HepG2 (cell line): Measurements from ENCODE around the gene SLIRP. TPM values are rescaled to one million over a fixed set of nuclear protein-coding genes. Genes with fewer than 3 reads are reported as not detected.

Experiments used
- CENPT ChIP-seq: sonication (generic); formaldehyde crosslinking; IDR thresholded peaks from 2 replicates; pipeline ENCODE4 v1.8.0; 2022; ENCODE audit warnings: low read depth, mild to moderate bottlenecking, moderate library complexity, missing genetic modification reagents
- FOSL2 ChIP-seq: sonication (generic); formaldehyde crosslinking; IDR thresholded peaks from 2 replicates; pipeline ENCODE4 v1.4.0; 2020; ENCODE audit warnings: missing genetic modification reagents
- FOXK1 ChIP-seq: sonication (generic); formaldehyde crosslinking; IDR thresholded peaks from 2 replicates; pipeline ENCODE4 v1.4.0; 2020; ENCODE audit warnings: low read depth, missing genetic modification reagents, borderline replicate concordance
- IKZF1 ChIP-seq: fragments of 450-650 bp; IDR thresholded peaks from 2 replicates; pipeline ENCODE4 v1.7.1; 2016
- PAF1 ChIP-seq: IDR thresholded peaks from 2 replicates; pipeline ENCODE4 v1.6.1; 2016; ENCODE audit warnings: missing genetic modification reagents, missing compliant biosample characterization
- PITX1 ChIP-seq: sonication (generic); formaldehyde crosslinking; IDR thresholded peaks from 2 replicates; pipeline ENCODE4 v1.5.1; 2020; ENCODE audit warnings: mild to moderate bottlenecking, missing genetic modification reagents
- RBFOX2 ChIP-seq: fragments of 200-400 bp; formaldehyde crosslinking; IDR thresholded peaks from 2 replicates; pipeline ENCODE4 v1.6.1; 2017; ENCODE audit warnings: low read depth, mild to moderate bottlenecking, low read length
- RFX3 ChIP-seq: IDR thresholded peaks from 2 replicates; pipeline ENCODE4 v1.6.1; 2016; ENCODE audit warnings: missing biosample characterization, missing genetic modification reagents
- ZNF12 ChIP-seq: sonication (generic); formaldehyde crosslinking; IDR thresholded peaks from 2 replicates; pipeline ENCODE4 v1.5.0; 2020; ENCODE audit warnings: missing genetic modification reagents
- ZNF383 ChIP-seq: sonication (generic); formaldehyde crosslinking; IDR thresholded peaks from 2 replicates; pipeline ENCODE4 v1.4.0; 2020; ENCODE audit warnings: missing genetic modification reagents, mild to moderate bottlenecking, borderline replicate concordance
- ZNF44 ChIP-seq: sonication (generic); formaldehyde crosslinking; IDR thresholded peaks from 2 replicates; pipeline ENCODE4 v1.5.1; 2020; ENCODE audit warnings: mild to moderate bottlenecking, missing genetic modification reagents
- ZNF574 ChIP-seq: sonication (generic); formaldehyde crosslinking; IDR thresholded peaks from 2 replicates; pipeline ENCODE4 v1.4.0; 2020; ENCODE audit warnings: missing genetic modification reagents
- ZNF841 ChIP-seq: sonication (generic); formaldehyde crosslinking; IDR thresholded peaks from 2 replicates; pipeline ENCODE4 v1.8.1; 2023; ENCODE audit warnings: missing genetic modification reagents, borderline replicate concordance
- polyA plus RNA-seq, 8 experiments: library from polyadenylated mRNA; depleted of rRNA in 3 of 8; stranded (reverse) in 7 of 8; unstranded in 1 of 8; fragments of >200 nt; fragmentation: Illumina TruSeq in 4 of 8; extraction: Trizol in 4 of 8; gene quantifications; 2 replicates each; pipeline versions ENCODE4 v1.2.1 to v1.2.3, GENCODE V29; 2011 to 2016; ENCODE audit warnings: low read depth in 4 of 8, missing spikeins in 1 of 8, mixed read lengths in 1 of 8; ENCODE audit not compliant: insufficient read depth in 1 of 8
- total RNA-seq, 5 experiments: library from RNA; depleted of rRNA; stranded (reverse); fragments of >200 nt; fragmentation: Illumina TruSeq; extraction: Trizol; gene quantifications; 2 replicates each; pipeline ENCODE4 v1.2.3, GENCODE V29; 2016; ENCODE audit warnings: low read depth in 1 of 5
- TF ChIP-seq, protein P1 (sequence below), 2 experiments: fragments of 450-650 bp in 1 of 2; sonication (generic) in 1 of 2; formaldehyde crosslinking in 1 of 2; IDR thresholded peaks; 2 replicates each; pipeline versions ENCODE4 v1.6.1 to v1.8.0; 2016 to 2022; ENCODE audit warnings: antibody characterized with exemption in 1 of 2, mild to moderate bottlenecking in 1 of 2, missing genetic modification reagents in 1 of 2
- TF ChIP-seq, protein P2 (sequence below): IDR thresholded peaks from 2 replicates; pipeline ENCODE4 v1.6.1; 2016; ENCODE audit warnings: missing biosample characterization, missing genetic modification reagents, low read depth

The SLIRP gene
- total and polyA plus RNA-seq, 2 of the 13 experiments (the other 11 are each of a cell fraction or from before 2014, with no cell fraction given), result 281 to 548 TPM

- TF ChIP-seq ZNF574 (CRISPR knock-in tag), result peak; percentile 94
- TF ChIP-seq FOSL2 (CRISPR knock-in tag), result peak; percentile 22; the same call in 1 of the 2 replicates
- TF ChIP-seq PITX1 (CRISPR knock-in tag), result no peak
- peak; percentile 86 for TF ChIP-seq RBFOX2
- TF ChIP-seq ZNF841 (CRISPR knock-in tag), result no peak
- TF ChIP-seq ZNF44, result no peak
- no peak for TF ChIP-seq IKZF1
- no peak for TF ChIP-seq PAF1 (CRISPR knock-in tag)
- TF ChIP-seq ZNF12 (CRISPR knock-in tag), result no peak; the same call in 1 of the 2 replicates
- TF ChIP-seq CENPT (CRISPR knock-in tag), result no peak
- TF ChIP-seq FOXK1 (CRISPR knock-in tag), result peak; percentile 73; the same call in 1 of the 2 replicates
- TF ChIP-seq ZNF383 (CRISPR knock-in tag), result no peak
- TF ChIP-seq RFX3 (CRISPR knock-in tag), result no peak
- TF ChIP-seq, protein P1, sequence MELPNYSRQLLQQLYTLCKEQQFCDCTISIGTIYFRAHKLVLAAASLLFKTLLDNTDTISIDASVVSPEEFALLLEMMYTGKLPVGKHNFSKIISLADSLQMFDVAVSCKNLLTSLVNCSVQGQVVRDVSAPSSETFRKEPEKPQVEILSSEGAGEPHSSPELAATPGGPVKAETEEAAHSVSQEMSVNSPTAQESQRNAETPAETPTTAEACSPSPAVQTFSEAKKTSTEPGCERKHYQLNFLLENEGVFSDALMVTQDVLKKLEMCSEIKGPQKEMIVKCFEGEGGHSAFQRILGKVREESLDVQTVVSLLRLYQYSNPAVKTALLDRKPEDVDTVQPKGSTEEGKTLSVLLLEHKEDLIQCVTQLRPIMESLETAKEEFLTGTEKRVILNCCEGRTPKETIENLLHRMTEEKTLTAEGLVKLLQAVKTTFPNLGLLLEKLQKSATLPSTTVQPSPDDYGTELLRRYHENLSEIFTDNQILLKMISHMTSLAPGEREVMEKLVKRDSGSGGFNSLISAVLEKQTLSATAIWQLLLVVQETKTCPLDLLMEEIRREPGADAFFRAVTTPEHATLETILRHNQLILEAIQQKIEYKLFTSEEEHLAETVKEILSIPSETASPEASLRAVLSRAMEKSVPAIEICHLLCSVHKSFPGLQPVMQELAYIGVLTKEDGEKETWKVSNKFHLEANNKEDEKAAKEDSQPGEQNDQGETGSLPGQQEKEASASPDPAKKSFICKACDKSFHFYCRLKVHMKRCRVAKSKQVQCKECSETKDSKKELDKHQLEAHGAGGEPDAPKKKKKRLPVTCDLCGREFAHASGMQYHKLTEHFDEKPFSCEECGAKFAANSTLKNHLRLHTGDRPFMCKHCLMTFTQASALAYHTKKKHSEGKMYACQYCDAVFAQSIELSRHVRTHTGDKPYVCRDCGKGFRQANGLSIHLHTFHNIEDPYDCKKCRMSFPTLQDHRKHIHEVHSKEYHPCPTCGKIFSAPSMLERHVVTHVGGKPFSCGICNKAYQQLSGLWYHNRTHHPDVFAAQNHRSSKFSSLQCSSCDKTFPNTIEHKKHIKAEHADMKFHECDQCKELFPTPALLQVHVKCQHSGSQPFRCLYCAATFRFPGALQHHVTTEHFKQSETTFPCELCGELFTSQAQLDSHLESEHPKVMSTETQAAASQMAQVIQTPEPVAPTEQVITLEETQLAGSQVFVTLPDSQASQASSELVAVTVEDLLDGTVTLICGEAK (IDR thresholded peaks at IDR 0.05), result peak; percentile 76
- TF ChIP-seq, protein P1 (CRISPR knock-in tag; IDR thresholded peaks at IDR 0.05), result peak; percentile 69
- TF ChIP-seq, protein P2, sequence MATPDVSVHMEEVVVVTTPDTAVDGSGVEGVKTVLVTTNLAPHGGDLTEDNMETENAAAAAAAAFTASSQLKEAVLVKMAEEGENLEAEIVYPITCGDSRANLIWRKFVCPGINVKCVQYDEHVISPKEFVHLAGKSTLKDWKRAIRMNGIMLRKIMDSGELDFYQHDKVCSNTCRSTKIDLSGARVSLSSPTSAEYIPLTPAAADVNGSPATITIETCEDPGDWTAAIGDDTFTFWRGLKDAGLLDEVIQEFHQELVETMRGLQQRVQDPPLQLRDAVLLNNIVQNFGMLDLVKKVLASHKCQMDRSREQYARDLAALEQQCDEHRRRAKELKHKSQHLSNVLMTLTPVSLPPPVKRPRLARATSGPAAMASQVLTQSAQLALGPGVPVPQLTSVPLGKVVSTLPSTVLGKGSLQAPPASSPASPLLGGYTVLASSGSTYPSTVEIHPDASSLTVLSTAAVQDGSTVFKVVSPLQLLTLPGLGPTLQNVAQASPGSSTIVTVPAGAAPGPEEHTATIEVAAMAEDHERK (CRISPR knock-in tag), result 0 out of 2 replicates have a peak, but pooled peaks have one; percentile 35
Measured at GRCh38 chr14:77707724-77708408, at the start of gene SLIRP, which contains the start of gene ALKBH1 (continued).
